B cell (primary cell): ENCODE data around the gene SNF8. TPM values are rescaled to one million over a fixed set of nuclear protein-coding genes. Genes with fewer than 3 reads are reported as not detected.
A peak's percentile ranks its signal among the peaks of the same experiment; 100 is the strongest.
"Not testable (repeated sequence)": the region's sequence is repeated elsewhere in the genome, so short reads cannot be mapped to it uniquely, and the experiment has no call there.

ENCODE experiments used
- ATAC-seq: fragments of 200-7000 bp; cut with Tn5 transposase; one replicate; pipeline ENCODE4 v1.10.0; 2021; ENCODE audit warnings: low read depth, mild to moderate bottlenecking, moderate number of reproducible peaks, moderate library complexity
- CTCF ChIA-PET: fragments of 350-600 bp; sonication (Branson Sonifier 250); formaldehyde crosslinking; loops from one replicate; lab custom pipeline; 2021; ENCODE audit warnings: antibody characterized with exemption, inconsistent platforms; lab: Charles Lee
- POLR2A ChIA-PET: fragments of 350-600 bp; sonication (Branson Sonifier 250); formaldehyde crosslinking; loops from one replicate; lab custom pipeline; 2021; ENCODE audit warnings: antibody characterized with exemption; lab: Charles Lee
- DNase-seq: peaks from one replicate; pipeline ENCODE4 v3.0.0; 2013
- H2AFZ ChIP-seq: 2 replicates; pipeline ENCODE4 v1.6.1; 2012; ENCODE audit warnings: mild to moderate bottlenecking, low read depth, low read length; ENCODE audit not compliant: insufficient read depth, poor library complexity, severe bottlenecking
- H3K27ac ChIP-seq, 2 donors: 1 replicate in 1 of 2; 2 replicates in 1 of 2; pipeline ENCODE4 v1.5.1; 2012 to 2013; ENCODE audit warnings: low read length in 2 of 2, mild to moderate bottlenecking in 2 of 2, moderate library complexity in 1 of 2
- H3K27me3 ChIP-seq, 4 experiments: fragments of 200-600 bp in 1 of 4; sonication (generic) in 1 of 4; replicated peaks in 1 of 4; 1 replicate in 2 of 4; 2 replicates in 2 of 4; pipeline versions ENCODE4 v1.6.1 to v1.7.0; 2013 to 2016; ENCODE audit warnings: low read length in 3 of 4, mild to moderate bottlenecking in 2 of 4, mixed read lengths in 1 of 4, moderate library complexity in 1 of 4; ENCODE audit not compliant: insufficient read depth in 4 of 4, control insufficient read depth in 3 of 4; ENCODE audit errors: control extremely low read depth in 1 of 4
- H3K36me3 ChIP-seq, 2 experiments: replicated peaks in 1 of 2; 1 replicate in 1 of 2; 2 replicates in 1 of 2; pipeline versions ENCODE4 v1.6.1 to v1.7.1; 2013; ENCODE audit warnings: low read length in 1 of 2; ENCODE audit not compliant: insufficient read depth in 2 of 2, control insufficient read depth in 1 of 2; ENCODE audit errors: control extremely low read depth in 1 of 2, extremely low read depth in 1 of 2
- H3K4me1 ChIP-seq, 2 donors: fragments of 200-600 bp in 1 of 2; sonication (generic) in 1 of 2; 1 replicate in 1 of 2; 2 replicates in 1 of 2; pipeline versions ENCODE4 v1.5.1 to v1.6.1; 2013 to 2017; ENCODE audit warnings: low read length in 2 of 2; ENCODE audit not compliant: control insufficient read depth in 2 of 2, insufficient read depth in 2 of 2
- H3K4me2 ChIP-seq: replicated peaks from 2 replicates; pipeline ENCODE3; 2012; ENCODE audit warnings: mild to moderate bottlenecking, low read depth, low read length; ENCODE audit not compliant: poor library complexity, severe bottlenecking
- H3K4me3 ChIP-seq, 5 experiments: fragments of 200-600 bp in 1 of 5; sonication (generic) in 1 of 5; 1 replicate in 3 of 5; 2 replicates in 2 of 5; pipeline versions ENCODE4 v1.5.1 to v1.7.0; 2011 to 2016; ENCODE audit warnings: low read length in 4 of 5, mild to moderate bottlenecking in 4 of 5, low read depth in 2 of 5, control low read depth in 1 of 5, moderate library complexity in 1 of 5; ENCODE audit not compliant: insufficient read depth in 1 of 5; ENCODE audit errors: control extremely low read depth in 1 of 5, extremely low read depth in 1 of 5
- H3K79me2 ChIP-seq: fragments of 200-600 bp; sonication (generic); one replicate; pipeline ENCODE4 v1.6.0; 2016; ENCODE audit warnings: low read length; ENCODE audit not compliant: control insufficient read depth, insufficient read depth
- H3K9ac ChIP-seq: fragments of 200-600 bp; sonication (generic); 2 replicates; pipeline ENCODE4 v1.6.1; 2017; ENCODE audit warnings: mild to moderate bottlenecking, low read length, moderate library complexity
- H3K9me3 ChIP-seq, 3 donors: one replicate each; pipeline versions ENCODE4 v1.6.1 to v1.7.1; 2013; ENCODE audit warnings: low read length in 2 of 3; ENCODE audit not compliant: control insufficient read depth in 2 of 3, insufficient read depth in 1 of 3; ENCODE audit errors: control extremely low read depth in 1 of 3
- H4K20me1 ChIP-seq: 2 replicates; pipeline ENCODE4 v1.6.0; 2012; ENCODE audit warnings: mild to moderate bottlenecking, low read length; ENCODE audit not compliant: insufficient read depth, control insufficient read depth, poor library complexity, severe bottlenecking
- H3K27ac Mint-ChIP-seq: one replicate; pipeline ENCODE4 v1.8.0; 2021; ENCODE audit warnings: mixed read lengths
- H3K27me3 Mint-ChIP-seq: one replicate; pipeline ENCODE4 v1.8.0; 2021; ENCODE audit warnings: mixed read lengths
- H3K4me1 Mint-ChIP-seq: one replicate; pipeline ENCODE4 v1.8.0; 2021; ENCODE audit warnings: mixed read lengths
- H3K4me3 Mint-ChIP-seq: one replicate; pipeline ENCODE4 v1.8.0; 2021; ENCODE audit warnings: mixed read lengths
- H3K9me3 Mint-ChIP-seq: one replicate; pipeline ENCODE4 v1.8.0; 2022; ENCODE audit warnings: mixed read lengths; ENCODE audit not compliant: insufficient read depth
- EZH2 ChIP-seq: IDR thresholded peaks from 2 replicates; pipeline ENCODE4 v1.6.1; 2012; ENCODE audit warnings: borderline replicate concordance, low read depth, mild to moderate bottlenecking, moderate library complexity, low read length; ENCODE audit not compliant: insufficient read depth, poor library complexity, severe bottlenecking
- WGBS: methylation state at CpG from one replicate; pipeline ENCODE4 v1.1.5; 2013; ENCODE audit warnings: missing lambda C conversion rate; ENCODE audit not compliant: insufficient coverage; 5-methylcytosine and 5-hydroxymethylcytosine counted together
- intact Hi-C: fragments of 100-400 bp; cut with micrococcal nuclease; formaldehyde crosslinking; loops from one replicate; pipeline ENCODE4 v1.10.0; 2022
- polyA plus RNA-seq: library from polyadenylated mRNA; depleted of rRNA; stranded (reverse); fragments of >200 nt; gene quantifications from 2 replicates; pipeline ENCODE4 v1.2.3, GENCODE V29; 2012
- total RNA-seq, 2 donors: library from RNA; stranded (reverse); fragments of 120-200 nt in 1 of 2; gene quantifications; 1 replicate in 1 of 2; 2 replicates in 1 of 2; pipeline versions ENCODE4 v1.2.3 to v1.2.4, GENCODE V29; 2013 to 2022
- TF ChIP-seq, protein P1 (sequence below): fragments of 200-600 bp; IDR thresholded peaks from one replicate; pipeline ENCODE4 v1.8.0; 2022; ENCODE audit warnings: antibody characterized with exemption, mild to moderate bottlenecking

The SNF8 gene
- total and polyA plus RNA-seq, 2 donors (not counting 1 experiment from before 2014, with no cell fraction given): 77.5 to 94.6 TPM

DNA sequence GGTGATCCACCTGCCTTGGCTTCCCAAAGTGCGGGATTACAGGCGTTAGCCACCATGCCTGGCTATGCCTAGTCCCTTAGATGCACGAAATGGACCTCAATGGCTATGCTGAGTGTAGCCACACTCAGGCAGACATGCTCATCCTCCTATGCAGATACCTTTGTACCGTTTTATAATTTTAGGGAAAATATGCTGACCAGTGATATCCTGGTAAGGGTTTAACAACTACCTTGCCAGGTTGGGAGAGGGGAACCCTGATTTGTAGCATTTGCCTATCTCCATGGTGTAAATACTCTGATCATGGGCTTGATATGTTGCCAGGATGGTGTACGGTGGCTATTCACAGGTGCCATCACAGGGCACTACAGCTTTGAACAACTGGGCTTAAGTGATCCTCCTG lies 6.9 kb upstream of the SNF8 start:
- WGBS: 87% methylated on average over 4 of the region's 5 CpGs
- H3K27ac ChIP-seq: no peak overlapping the region
- no peaks in the 10 kb centered on the region for H4K20me1 ChIP-seq
- POLR2A ChIA-PET: no interaction called here
- CTCF ChIA-PET: interaction anchor here (0.7 kb wide), 1 partner anchor 1202 kb away, joined by 3 read pairs; no protein-coding TSS in a partner anchor
- ATAC-seq (no peak), DNase-seq (no peak)
- H3K9ac ChIP-seq: no peak overlapping the region
- Mint-ChIP-seq H3K9me3 (no peaks in the 10 kb centered on the region), H3K27me3 (peaks cover 4% of the 10 kb centered on the region), H3K27ac (no peak overlapping the region), H3K4me3 (no peak overlapping the region), H3K4me1 (peaks cover 11% of the 10 kb centered on the region)
- H2AFZ ChIP-seq: no peak overlapping the region
- intact Hi-C loops: no loop called here
- H3K4me3 ChIP-seq: no peak overlapping the region
- TF ChIP-seq, protein P1, sequence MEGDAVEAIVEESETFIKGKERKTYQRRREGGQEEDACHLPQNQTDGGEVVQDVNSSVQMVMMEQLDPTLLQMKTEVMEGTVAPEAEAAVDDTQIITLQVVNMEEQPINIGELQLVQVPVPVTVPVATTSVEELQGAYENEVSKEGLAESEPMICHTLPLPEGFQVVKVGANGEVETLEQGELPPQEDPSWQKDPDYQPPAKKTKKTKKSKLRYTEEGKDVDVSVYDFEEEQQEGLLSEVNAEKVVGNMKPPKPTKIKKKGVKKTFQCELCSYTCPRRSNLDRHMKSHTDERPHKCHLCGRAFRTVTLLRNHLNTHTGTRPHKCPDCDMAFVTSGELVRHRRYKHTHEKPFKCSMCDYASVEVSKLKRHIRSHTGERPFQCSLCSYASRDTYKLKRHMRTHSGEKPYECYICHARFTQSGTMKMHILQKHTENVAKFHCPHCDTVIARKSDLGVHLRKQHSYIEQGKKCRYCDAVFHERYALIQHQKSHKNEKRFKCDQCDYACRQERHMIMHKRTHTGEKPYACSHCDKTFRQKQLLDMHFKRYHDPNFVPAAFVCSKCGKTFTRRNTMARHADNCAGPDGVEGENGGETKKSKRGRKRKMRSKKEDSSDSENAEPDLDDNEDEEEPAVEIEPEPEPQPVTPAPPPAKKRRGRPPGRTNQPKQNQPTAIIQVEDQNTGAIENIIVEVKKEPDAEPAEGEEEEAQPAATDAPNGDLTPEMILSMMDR: no peak
- TF ChIP-seq EZH2: no peak
- peaks cover 9 to 22% of the 10 kb centered on the region in 2 donors for H3K4me1 ChIP-seq
- H3K27me3 ChIP-seq: no peaks in the 10 kb centered on the region
- peaks cover 0 to 2% (median 0%) of the 10 kb centered on the region in 3 donors for H3K9me3 ChIP-seq
- no peak overlapping the region for H3K4me2 ChIP-seq
- H3K79me2 ChIP-seq: no peaks in the 10 kb centered on the region
- no peaks in the 10 kb centered on the region for H3K36me3 ChIP-seq

DNA sequence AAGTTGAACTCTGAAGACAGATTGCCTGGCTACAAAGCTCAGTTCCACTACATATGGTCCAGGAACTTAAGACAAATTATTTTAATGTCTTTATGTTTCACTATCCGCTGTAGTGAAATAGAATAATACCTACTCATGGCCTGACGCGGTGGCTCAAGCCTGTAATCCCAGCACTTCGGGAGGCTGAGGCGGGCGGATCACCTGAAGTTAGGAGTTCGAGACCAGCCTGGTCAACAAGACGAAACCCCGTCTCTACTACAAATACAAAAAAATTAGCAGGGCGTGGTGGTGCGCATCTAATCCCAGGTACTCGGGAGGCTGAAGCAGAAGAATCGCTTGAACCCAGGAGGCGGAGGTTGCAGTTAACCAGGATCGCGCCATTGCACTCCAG lies 614 bp upstream of the SNF8 start:
- WGBS: 100% methylated on average over 4 of the region's 16 CpGs
- H3K4me3 Mint-ChIP-seq: peak overlapping the region; percentile 93
- H3K9me3 ChIP-seq, CTCF ChIA-PET, H3K36me3 ChIP-seq, H3K27me3 Mint-ChIP-seq, H4K20me1 ChIP-seq, H3K27me3 ChIP-seq, H3K9me3 Mint-ChIP-seq, ATAC-seq, DNase-seq: not testable (repeated sequence)
- peak overlapping the region; percentile 93 for H3K27ac Mint-ChIP-seq
- Histone ChIP-seq H3K27ac (peak overlapping the region; percentile 87 to 97), H2AFZ (peak overlapping the region; percentile 98), H3K4me1 (peaks cover 12 to 21% of the 10 kb centered on the region in 2 donors), H3K4me2 (peak overlapping the region; percentile 91), H3K9ac (peak overlapping the region; percentile 82), H3K4me3 (peak overlapping the region; percentile 68 to 99 (median 91)), H3K79me2 (peaks cover 25% of the 10 kb centered on the region)
- peaks cover 15% of the 10 kb centered on the region for H3K4me1 Mint-ChIP-seq
- POLR2A ChIA-PET: interaction anchor here (0.5 to 1.9 kb wide), 3 partner anchors 37 to 397 kb away, joined by 7 to 9 read pairs (median 8); partner anchors contain the start of genes ATP5MC1 and UBE2Z
- intact Hi-C loops: loop anchor here (2.0 kb wide), 1 partner anchor 36 kb away; the partner anchor contains the start of gene UBE2Z
